OCI-LY1 (cell line): Measurements from ENCODE around the gene ACSL4.

ENCODE experiments used
- H2AFZ ChIP-seq: fragments of 200-600 bp; sonication (generic), shearing (Covaris generic); 2 replicates; pipeline ENCODE4 v1.6.0; 2014; ENCODE audit warnings: antibody characterized with exemption, mild to moderate bottlenecking, low read length
- H3F3A ChIP-seq: fragments of 200-600 bp; sonication (generic), shearing (Covaris generic); 2 replicates; pipeline ENCODE4 v1.6.0; 2014; ENCODE audit warnings: mild to moderate bottlenecking, antibody characterized with exemption, low read length, moderate library complexity; ENCODE audit not compliant: insufficient read depth
- H3K27ac ChIP-seq: fragments of 200-600 bp; sonication (generic); 2 replicates; pipeline ENCODE4 v1.5.1; 2014; ENCODE audit warnings: low read length, mixed run types, mild to moderate bottlenecking, low read depth; ENCODE audit not compliant: poor library complexity, severe bottlenecking
- H3K27me3 ChIP-seq: fragments of 200-600 bp; sonication (generic); 2 replicates; pipeline ENCODE4 v1.6.0; 2014; ENCODE audit warnings: antibody characterized with exemption, mild to moderate bottlenecking, low read length, moderate library complexity; ENCODE audit not compliant: insufficient read depth
- H3K36me3 ChIP-seq: fragments of 200-600 bp; sonication (generic); 2 replicates; pipeline ENCODE4 v1.6.1; 2014; ENCODE audit warnings: mild to moderate bottlenecking, antibody characterized with exemption, low read length, moderate library complexity, mixed read lengths; ENCODE audit not compliant: insufficient read depth
- H3K4me1 ChIP-seq: fragments of 200-600 bp; sonication (generic); 2 replicates; pipeline ENCODE4 v1.5.1; 2014; ENCODE audit warnings: mild to moderate bottlenecking, low read length, moderate library complexity; ENCODE audit not compliant: insufficient read depth, severe bottlenecking
- H3K4me2 ChIP-seq: fragments of 200-600 bp; sonication (generic), shearing (Covaris generic); 2 replicates; pipeline ENCODE4 v1.6.1; 2014; ENCODE audit warnings: low read length
- H3K4me3 ChIP-seq: fragments of 200-600 bp; sonication (generic); 2 replicates; pipeline ENCODE4 v1.5.1; 2014; ENCODE audit warnings: low read length, low read depth, mild to moderate bottlenecking, mixed read lengths; ENCODE audit not compliant: poor library complexity, severe bottlenecking
- H3K79me2 ChIP-seq: fragments of 200-600 bp; shearing (Covaris generic); 2 replicates; pipeline ENCODE4 v1.6.1; 2016; ENCODE audit warnings: mixed run types, low read length, mixed read lengths; ENCODE audit not compliant: insufficient read depth
- H3K9ac ChIP-seq: fragments of 200-600 bp; sonication (generic), shearing (Covaris generic); 2 replicates; pipeline ENCODE4 v1.6.1; 2014; ENCODE audit warnings: mild to moderate bottlenecking, low read length, mixed read lengths
- H3K9me2 ChIP-seq: fragments of 200-600 bp; sonication (generic), shearing (Covaris generic); 2 replicates; pipeline ENCODE4 v1.6.1; 2014; ENCODE audit warnings: low read depth, mild to moderate bottlenecking, low read length, mixed read lengths
- H3K9me3 ChIP-seq: fragments of 200-600 bp; shearing (Covaris generic); 2 replicates; pipeline ENCODE4 v1.6.1; 2014; ENCODE audit warnings: low read length, mixed read lengths
- H4K20me1 ChIP-seq: fragments of 200-600 bp; sonication (generic), shearing (Covaris generic); 2 replicates; pipeline ENCODE4 v1.6.0; 2016; ENCODE audit warnings: mild to moderate bottlenecking, low read length; ENCODE audit not compliant: insufficient read depth
- EZH2 ChIP-seq: fragments of 200-600 bp; sonication (generic), shearing (Covaris generic); IDR thresholded peaks from 2 replicates; pipeline ENCODE4 v1.8.0; 2017; ENCODE audit warnings: borderline replicate concordance, mixed run types, mild to moderate bottlenecking, antibody characterized with exemption, low read length, moderate library complexity, mixed read lengths
- TF ChIP-seq, protein P1 (sequence below): fragments of 200-600 bp; sonication (generic), shearing (Covaris generic); IDR thresholded peaks from 2 replicates; pipeline ENCODE4 v1.5.1; 2017; ENCODE audit warnings: mild to moderate bottlenecking, antibody characterized with exemption, low read length, moderate library complexity, mixed read lengths

Gene ACSL4

DNA sequence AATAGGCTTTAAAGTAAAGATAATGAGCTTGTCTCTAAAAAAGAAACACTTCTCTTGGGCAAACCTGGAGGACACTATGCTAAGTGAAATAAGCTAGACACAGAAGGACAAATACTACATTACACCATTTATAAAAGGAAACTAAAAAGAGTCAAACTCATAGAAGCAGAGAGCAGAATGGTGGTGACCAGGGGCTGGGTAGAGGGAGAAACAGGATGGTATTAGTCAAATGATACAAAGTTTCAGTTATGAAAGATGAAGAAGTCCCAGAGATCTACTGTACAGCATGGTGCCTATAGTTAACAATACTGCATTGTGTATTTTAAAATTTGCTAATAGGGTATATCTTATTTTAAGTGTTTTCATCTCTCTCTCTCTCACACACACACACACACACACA lies 28.5 kb downstream of the ACSL4 start:
- no peaks in the 10 kb centered on the region for H3K9me2 ChIP-seq
- TF ChIP-seq, protein P1, sequence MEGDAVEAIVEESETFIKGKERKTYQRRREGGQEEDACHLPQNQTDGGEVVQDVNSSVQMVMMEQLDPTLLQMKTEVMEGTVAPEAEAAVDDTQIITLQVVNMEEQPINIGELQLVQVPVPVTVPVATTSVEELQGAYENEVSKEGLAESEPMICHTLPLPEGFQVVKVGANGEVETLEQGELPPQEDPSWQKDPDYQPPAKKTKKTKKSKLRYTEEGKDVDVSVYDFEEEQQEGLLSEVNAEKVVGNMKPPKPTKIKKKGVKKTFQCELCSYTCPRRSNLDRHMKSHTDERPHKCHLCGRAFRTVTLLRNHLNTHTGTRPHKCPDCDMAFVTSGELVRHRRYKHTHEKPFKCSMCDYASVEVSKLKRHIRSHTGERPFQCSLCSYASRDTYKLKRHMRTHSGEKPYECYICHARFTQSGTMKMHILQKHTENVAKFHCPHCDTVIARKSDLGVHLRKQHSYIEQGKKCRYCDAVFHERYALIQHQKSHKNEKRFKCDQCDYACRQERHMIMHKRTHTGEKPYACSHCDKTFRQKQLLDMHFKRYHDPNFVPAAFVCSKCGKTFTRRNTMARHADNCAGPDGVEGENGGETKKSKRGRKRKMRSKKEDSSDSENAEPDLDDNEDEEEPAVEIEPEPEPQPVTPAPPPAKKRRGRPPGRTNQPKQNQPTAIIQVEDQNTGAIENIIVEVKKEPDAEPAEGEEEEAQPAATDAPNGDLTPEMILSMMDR, result no peak
- H3K9ac ChIP-seq, result no peak overlapping the region
- H3K79me2 ChIP-seq, result peaks cover 27% of the 10 kb centered on the region
- no peaks in the 10 kb centered on the region for H3K9me3 ChIP-seq
- no peaks in the 10 kb centered on the region for H4K20me1 ChIP-seq
- H3K4me3 ChIP-seq, result no peak overlapping the region
- H3K4me2 ChIP-seq, result no peak overlapping the region
- H3K27me3 ChIP-seq, result no peaks in the 10 kb centered on the region
- H3F3A ChIP-seq, result no peaks in the 10 kb centered on the region
- H3K36me3 ChIP-seq, result no peaks in the 10 kb centered on the region
- H3K27ac ChIP-seq, result no peak overlapping the region
- peaks cover 17% of the 10 kb centered on the region for H3K4me1 ChIP-seq
- no peak overlapping the region for H2AFZ ChIP-seq

DNA sequence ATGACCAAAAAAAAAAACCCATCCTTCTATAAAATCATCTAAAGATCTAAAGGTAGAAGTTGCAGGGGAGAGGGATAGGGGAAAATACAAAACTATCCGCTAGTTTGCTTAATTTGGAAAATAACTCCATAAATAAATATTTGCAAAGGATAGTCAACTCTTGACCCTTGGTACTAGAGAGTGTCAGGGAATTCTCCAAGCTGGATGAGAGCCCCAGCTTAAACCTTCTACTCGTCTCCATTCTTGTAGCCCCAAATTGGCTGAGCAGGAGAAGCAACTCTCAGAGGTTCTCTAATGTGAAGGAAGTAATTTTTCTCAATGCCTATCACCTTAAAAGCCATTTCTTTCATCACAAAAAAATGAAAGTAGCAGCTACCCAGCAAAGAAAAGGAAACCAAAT lies 35.2 kb downstream of the ACSL4 start:
- peaks cover 5% of the 10 kb centered on the region; the same call in 1 of the 2 replicates for H3K79me2 ChIP-seq
- no peak for TF ChIP-seq EZH2
- TF ChIP-seq, protein P1, result no peak
- H3K27ac ChIP-seq, result no peak overlapping the region
- no peaks in the 10 kb centered on the region for H3F3A ChIP-seq
- no peak overlapping the region for H3K4me2 ChIP-seq
- H3K27me3 ChIP-seq, result no peaks in the 10 kb centered on the region
- H3K4me3 ChIP-seq, result no peak overlapping the region
- no peaks in the 10 kb centered on the region for H3K9me2 ChIP-seq
- H3K4me1 ChIP-seq, result no peaks in the 10 kb centered on the region
- no peaks in the 10 kb centered on the region for H3K9me3 ChIP-seq
- no peak overlapping the region for H3K9ac ChIP-seq
- no peak overlapping the region for H2AFZ ChIP-seq
- H4K20me1 ChIP-seq, result no peaks in the 10 kb centered on the region
- H3K36me3 ChIP-seq, result no peaks in the 10 kb centered on the region

DNA sequence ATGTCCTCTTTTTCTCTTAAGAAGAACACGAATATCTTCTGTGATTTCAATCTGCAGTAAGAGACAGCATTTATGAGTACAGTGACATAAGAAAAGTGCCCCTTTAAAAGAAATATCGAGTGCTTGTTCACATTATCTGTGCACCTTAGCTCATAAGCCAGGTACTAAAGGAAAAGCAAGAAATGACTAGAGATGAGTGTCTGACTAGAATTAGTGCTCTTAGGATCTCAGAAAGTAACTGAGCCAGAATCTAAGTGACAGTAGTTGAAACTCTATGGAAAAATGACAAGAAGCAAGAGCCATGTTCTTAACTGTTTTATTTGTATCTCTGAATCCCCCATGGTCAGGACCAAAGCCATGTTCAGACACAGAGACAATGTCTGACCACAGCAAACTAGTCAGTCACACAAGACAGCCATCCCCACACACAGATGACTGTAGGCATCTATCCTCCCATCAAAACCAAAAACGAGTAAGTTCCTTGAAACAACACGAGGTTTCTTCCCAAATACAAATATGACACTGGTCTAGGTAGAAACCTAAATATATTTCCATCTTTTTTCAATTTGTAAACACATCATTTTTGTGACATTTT lies 36.8 kb downstream of the ACSL4 start:
- Histone ChIP-seq H3K79me2 (peaks cover 5% of the 10 kb centered on the region; the same call in 1 of the 2 replicates), H3K27ac (no peak overlapping the region), H3K9me3 (no peaks in the 10 kb centered on the region), H3K4me1 (no peaks in the 10 kb centered on the region), H3F3A (no peaks in the 10 kb centered on the region), H3K36me3 (no peaks in the 10 kb centered on the region), H3K4me2 (no peak overlapping the region), H2AFZ (no peak overlapping the region), H3K9ac (no peak overlapping the region), H4K20me1 (no peaks in the 10 kb centered on the region), H3K4me3 (no peak overlapping the region), H3K9me2 (no peaks in the 10 kb centered on the region), H3K27me3 (no peaks in the 10 kb centered on the region)
- TF ChIP-seq EZH2, result no peak
- TF ChIP-seq, protein P1, result no peak
